Transverse colon (tissue), 4 donors: ENCODE data around the gene LRP5. TPM values are rescaled to one million over a fixed set of nuclear protein-coding genes. Genes with fewer than 3 reads are reported as not detected.

ENCODE experiments used
- DNase-seq: peaks from one replicate; pipeline ENCODE4 v3.0.0-alpha.2; 2019
- H3K27ac ChIP-seq, 4 donors: fragments of 200-600 bp; sonication (generic); 2 replicates each; pipeline ENCODE4 v1.5.1; 2016 to 2018; ENCODE audit warnings: inconsistent platforms in 4 of 4
- H3K27me3 ChIP-seq: fragments of 200-600 bp; sonication (generic); 2 replicates; pipeline ENCODE4 v1.5.1; 2017; ENCODE audit warnings: inconsistent platforms
- H3K36me3 ChIP-seq, 4 donors: fragments of 200-600 bp; sonication (generic); 2 replicates each; pipeline ENCODE4 v1.5.1; 2017 to 2019; ENCODE audit warnings: inconsistent platforms in 4 of 4
- H3K4me1 ChIP-seq, 4 donors: fragments of 200-600 bp; sonication (generic); 2 replicates each; pipeline ENCODE4 v1.5.1; 2017 to 2020; ENCODE audit warnings: inconsistent platforms in 4 of 4
- H3K4me3 ChIP-seq, 4 donors: fragments of 200-600 bp; sonication (generic); 1 replicate in 1 of 4; 2 replicates in 3 of 4; pipeline versions ENCODE4 v1.5.1 to v1.6.1; 2017 to 2019; ENCODE audit warnings: inconsistent platforms in 4 of 4
- H3K9me3 ChIP-seq, 2 donors: fragments of 200-600 bp; sonication (generic); 2 replicates each; pipeline ENCODE4 v1.5.1; 2017 to 2019; ENCODE audit warnings: inconsistent platforms in 2 of 2
- CTCF ChIP-seq, 5 experiments: fragments of 200-600 bp in 3 of 5; fragments of 450-650 bp in 2 of 5; sonication (generic) in 3 of 5; IDR thresholded peaks; 1 replicate in 2 of 5; 2 replicates in 3 of 5; pipeline ENCODE4 v1.5.1; 2016 to 2017; ENCODE audit warnings: antibody characterized with exemption in 5 of 5, inconsistent platforms in 3 of 5, mild to moderate bottlenecking in 2 of 5, moderate library complexity in 1 of 5
- EP300 ChIP-seq: sonication (generic); formaldehyde crosslinking; IDR thresholded peaks from one replicate; pipeline ENCODE4 v1.6.1; 2017; ENCODE audit warnings: antibody characterized with exemption, low read depth
- POLR2A ChIP-seq: fragments of 450-650 bp; IDR thresholded peaks from one replicate; pipeline ENCODE4 v1.6.1; 2016; ENCODE audit warnings: antibody characterized with exemption, mild to moderate bottlenecking, moderate library complexity
- POLR2AphosphoS5 ChIP-seq, 3 donors: sonication (generic); formaldehyde crosslinking; IDR thresholded peaks; one replicate each; pipeline ENCODE4 v1.6.1; 2016; ENCODE audit warnings: antibody characterized with exemption in 3 of 3
- WGBS, 2 donors: methylation state at CpG; one replicate each; pipeline ENCODE4 v1.1.5; 2018; ENCODE audit warnings: low coverage in 1 of 2; 5-methylcytosine and 5-hydroxymethylcytosine counted together
- in situ Hi-C, 4 donors: fragments of 200-750 bp; cut with MboI; loops; one replicate each; pipeline versions ENCODE4 v1.15.0 to v1.15.1; 2017; ENCODE audit warnings: low sequenced_read_pairs in 3 of 4, low pct_ligation_motif_present in 1 of 4, low pct_unique_long_range_greater_than_20kb in 1 of 4
- intact Hi-C: fragments of 100-400 bp; cut with DNase I; formaldehyde crosslinking; loops from one replicate; pipeline ENCODE4 v1.15.1; 2023; ENCODE audit warnings: low total_unique reads
- total RNA-seq, 4 donors: library from RNA; depleted of rRNA; stranded (reverse); fragments of >200 nt; gene quantifications; one replicate each; pipeline ENCODE4 v1.1.0, GENCODE V29; 2016

LRP5 gene
- total RNA-seq, 4 donors from 2014 or later, result 72.6 to 138 (median 82.3) TPM

- peaks cover 10 to 32% (median 24%) of the 10 kb centered on the region in 4 donors for H3K4me1 ChIP-seq
- in situ Hi-C loops, result loop anchor here in 1 of 4 donors (25.0 kb wide), 1 partner anchor 114 kb away; no protein-coding TSS in a partner anchor
- H3K4me3 ChIP-seq, result peak overlapping the region in 1 of 4 donors; percentile 80
- peak overlapping the region; percentile 95 to 98 (median 98) for H3K27ac ChIP-seq
- no peaks in the 10 kb centered on the region for H3K36me3 ChIP-seq
- TF ChIP-seq POLR2AphosphoS5 (IDR thresholded peaks at IDR 0.05), result no peak
- TF ChIP-seq EP300, result no peak
- no peak for TF ChIP-seq CTCF (IDR thresholded peaks at IDR 0.05)
- TF ChIP-seq POLR2A, result no peak
- no peak for DNase-seq
- no peaks in the 10 kb centered on the region for H3K27me3 ChIP-seq
- intact Hi-C loops, result no loop called here
- WGBS, 2 donors, result 82 to 95% methylated on average over 7 to 21 of the region's 21 CpGs
- no peaks in the 10 kb centered on the region for H3K9me3 ChIP-seq
These were observed 39.2 kb upstream of the LRP5 start for GRCh38 chr11:68273026-68273738.

- no peaks in the 10 kb centered on the region for H3K36me3 ChIP-seq
- no peak overlapping the region for H3K4me3 ChIP-seq
- H3K4me1 ChIP-seq, result peaks cover 10 to 29% (median 24%) of the 10 kb centered on the region in 4 donors
- DNase-seq, result no peak
- TF ChIP-seq POLR2AphosphoS5 (IDR thresholded peaks at IDR 0.05), result no peak
- no peak for TF ChIP-seq EP300
- no peak for TF ChIP-seq CTCF (IDR thresholded peaks at IDR 0.05)
- TF ChIP-seq POLR2A, result no peak
- H3K9me3 ChIP-seq, result no peaks in the 10 kb centered on the region
- intact Hi-C loops (no loop called here), in situ Hi-C loops (loop anchor here in 1 of 4 donors (25.0 kb wide), 1 partner anchor 113 kb away; no protein-coding TSS in a partner anchor)
- 94 to 100% methylated on average over 1 of the region's 1 CpG for WGBS, 2 donors
- no peaks in the 10 kb centered on the region for H3K27me3 ChIP-seq
- peak overlapping the region in 1 of 4 donors; percentile 31 for H3K27ac ChIP-seq
These were observed 38.1 kb upstream of the LRP5 start for GRCh38 chr11:68274306-68274705.

- TF ChIP-seq CTCF (IDR thresholded peaks at IDR 0.05) (no peak), EP300 (no peak), POLR2AphosphoS5 (IDR thresholded peaks at IDR 0.05) (no peak), POLR2A (no peak)
- no peak for DNase-seq
- WGBS, 2 donors, result 90 to 92% methylated on average over 12 to 14 of the region's 14 CpGs
- intact Hi-C loops (no loop called here), in situ Hi-C loops (no loop called here)
- Histone ChIP-seq H3K4me1 (peaks cover under 1 to 13% (median 10%) of the 10 kb centered on the region in 4 donors), H3K36me3 (no peaks in the 10 kb centered on the region), H3K4me3 (no peak overlapping the region), H3K9me3 (no peaks in the 10 kb centered on the region), H3K27ac (no peak overlapping the region), H3K27me3 (no peaks in the 10 kb centered on the region)
These were observed 36.5 kb upstream of the LRP5 start for GRCh38 chr11:68275721-68276507.

DNA sequence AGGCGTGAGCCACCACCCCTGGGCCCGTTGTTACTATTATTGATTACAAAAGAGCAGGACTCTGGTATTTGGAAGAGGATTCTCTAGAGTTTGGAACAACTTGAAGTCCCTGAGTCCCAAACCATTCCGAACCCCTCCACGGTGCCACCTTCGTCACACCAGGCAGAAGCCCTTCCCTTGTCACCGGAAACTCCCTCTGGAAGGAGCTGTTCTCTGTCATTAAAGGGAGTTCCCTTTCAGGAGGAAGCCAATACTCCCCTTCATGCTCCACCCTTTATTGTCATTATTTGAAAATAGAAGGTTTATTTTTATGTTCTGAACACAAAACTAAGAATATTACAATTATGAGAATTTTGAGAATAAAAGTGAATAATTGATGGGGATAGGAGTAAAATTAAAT lies 35.5 kb upstream of the LRP5 start:
- Histone ChIP-seq H3K36me3 (no peaks in the 10 kb centered on the region), H3K9me3 (no peaks in the 10 kb centered on the region), H3K27ac (no peak overlapping the region), H3K4me3 (no peak overlapping the region), H3K27me3 (no peaks in the 10 kb centered on the region), H3K4me1 (peaks cover 0 to 11% (median 8%) of the 10 kb centered on the region in 4 donors)
- in situ Hi-C loops, result no loop called here
- 76 to 97% methylated on average over 4 to 6 of the region's 6 CpGs for WGBS, 2 donors
- TF ChIP-seq POLR2A (no peak), EP300 (no peak), POLR2AphosphoS5 (IDR thresholded peaks at IDR 0.05) (no peak), CTCF (IDR thresholded peaks at IDR 0.05) (no peak)
- DNase-seq, result no peak
- intact Hi-C loops, result no loop called here
